Stimulated activated CD8-positive, alpha-beta memory T cell treated with anti-CD3 and anti-CD28 coated beads, Interleukin-7, amount 100 ng/mL, for 1 hour (primary cell): ENCODE measurements around the gene C1QTNF5.

Experiments used
- DNase-seq, 2 donors: peaks; one replicate each; pipeline ENCODE4 v3.0.0-alpha.2; 2020; ENCODE audit warnings: low read depth in 2 of 2

The C1QTNF5 gene

DNA sequence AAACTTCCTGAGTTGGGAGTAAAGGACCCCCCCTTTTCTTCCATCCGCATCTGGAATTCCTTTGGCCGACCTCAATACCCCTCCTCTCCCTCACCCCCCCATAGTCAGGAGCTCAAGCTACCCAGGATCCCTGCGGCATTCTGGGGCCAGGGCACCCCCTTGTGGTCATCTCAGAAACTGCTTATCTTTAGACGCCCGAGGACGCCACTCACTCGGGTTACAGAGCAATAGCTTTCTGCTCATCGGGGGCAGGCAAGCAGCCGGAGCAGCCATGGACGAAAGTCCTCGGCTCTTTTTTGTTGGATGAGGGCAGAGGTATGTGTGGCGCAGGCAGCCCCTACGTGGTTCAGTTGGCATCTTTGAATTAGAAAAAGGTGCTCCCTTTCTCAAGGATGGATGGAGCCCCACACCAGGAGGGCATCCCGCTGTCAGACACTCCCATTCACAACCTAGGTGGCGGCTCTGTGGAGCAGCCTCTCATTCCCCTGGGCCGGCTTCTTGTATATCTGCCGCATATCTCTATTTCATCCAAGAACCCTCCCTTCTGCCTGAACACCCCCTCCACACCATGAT, 2.3 kb downstream of the C1QTNF5 start:
- no peak for DNase-seq

- DNase-seq: no peak
These were observed 2.9 kb downstream of the C1QTNF5 start for GRCh38 chr11:119337581-119338317.

- no peak for DNase-seq
These were observed 3.8 kb downstream of the C1QTNF5 start for GRCh38 chr11:119336744-119337469.

DNA sequence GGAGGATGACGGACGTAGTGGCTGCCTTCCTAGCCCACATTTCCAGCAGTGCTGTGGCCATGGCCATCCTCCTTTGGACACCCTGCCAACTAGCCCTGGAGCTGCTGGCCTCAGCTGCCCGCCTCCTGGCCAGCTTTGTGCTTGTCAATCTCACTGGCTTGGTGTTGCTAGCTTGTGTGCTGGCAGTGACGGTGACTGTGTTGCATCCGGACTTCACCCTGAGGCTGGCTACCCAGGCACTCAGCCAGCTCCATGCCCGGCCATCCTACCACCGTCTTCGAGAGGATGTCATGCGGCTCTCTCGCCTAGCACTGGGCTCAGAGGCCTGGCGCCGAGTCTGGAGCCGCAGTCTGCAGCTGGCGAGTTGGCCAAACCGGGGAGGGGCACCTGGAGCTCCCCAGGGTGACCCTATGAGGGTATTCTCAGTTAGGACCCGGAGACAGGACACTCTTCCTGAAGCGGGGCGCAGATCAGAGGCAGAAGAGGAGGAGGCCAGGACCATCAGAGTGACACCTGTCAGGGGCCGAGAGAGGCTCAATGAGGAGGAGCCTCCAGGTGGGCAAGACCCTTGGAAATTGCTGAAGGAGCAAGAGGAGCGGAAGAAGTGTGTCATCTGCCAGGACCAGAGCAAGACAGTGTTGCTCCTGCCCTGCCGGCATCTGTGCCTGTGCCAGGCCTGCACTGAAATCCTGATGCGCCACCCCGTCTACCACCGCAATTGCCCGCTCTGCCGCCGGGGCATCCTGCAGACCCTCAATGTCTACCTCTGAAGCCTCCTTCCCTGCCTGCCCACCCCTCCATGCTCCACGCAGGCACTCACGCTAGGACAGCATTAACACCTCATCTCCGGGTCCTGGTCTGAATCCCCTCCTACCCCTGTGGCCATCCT, 4.8 kb downstream of the C1QTNF5 start:
- DNase-seq: no peak

DNA sequence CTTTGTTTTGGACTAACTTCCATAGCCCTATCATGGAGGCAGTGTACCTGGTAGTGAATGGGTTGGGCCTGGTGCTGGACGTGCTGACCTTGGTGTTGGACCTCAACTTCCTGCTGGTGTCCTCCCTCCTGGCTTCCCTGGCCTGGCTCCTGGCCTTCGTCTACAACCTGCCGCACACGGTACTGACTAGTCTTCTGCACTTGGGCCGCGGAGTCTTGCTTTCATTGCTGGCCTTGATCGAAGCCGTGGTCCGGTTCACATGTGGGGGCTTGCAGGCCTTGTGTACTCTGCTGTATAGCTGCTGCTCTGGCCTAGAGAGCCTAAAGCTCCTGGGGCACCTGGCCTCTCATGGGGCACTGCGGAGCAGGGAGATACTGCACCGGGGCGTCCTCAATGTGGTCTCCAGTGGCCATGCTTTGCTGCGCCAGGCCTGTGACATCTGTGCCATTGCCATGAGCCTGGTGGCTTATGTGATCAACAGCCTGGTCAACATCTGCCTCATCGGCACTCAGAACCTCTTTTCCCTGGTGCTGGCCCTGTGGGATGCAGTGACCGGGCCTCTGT, 5.5 kb downstream of the C1QTNF5 start:
- DNase-seq: no peak

- peak; percentile 82 to 87 for DNase-seq
These were observed 6.3 kb downstream of the C1QTNF5 start, which contains the start of gene RNF26 for GRCh38 chr11:119334174-119334930. Gene RNF26, plus strand, starts transcription at chr11:119334527. Its CDS starts 596 bp downstream, at chr11:119335123.

DNA sequence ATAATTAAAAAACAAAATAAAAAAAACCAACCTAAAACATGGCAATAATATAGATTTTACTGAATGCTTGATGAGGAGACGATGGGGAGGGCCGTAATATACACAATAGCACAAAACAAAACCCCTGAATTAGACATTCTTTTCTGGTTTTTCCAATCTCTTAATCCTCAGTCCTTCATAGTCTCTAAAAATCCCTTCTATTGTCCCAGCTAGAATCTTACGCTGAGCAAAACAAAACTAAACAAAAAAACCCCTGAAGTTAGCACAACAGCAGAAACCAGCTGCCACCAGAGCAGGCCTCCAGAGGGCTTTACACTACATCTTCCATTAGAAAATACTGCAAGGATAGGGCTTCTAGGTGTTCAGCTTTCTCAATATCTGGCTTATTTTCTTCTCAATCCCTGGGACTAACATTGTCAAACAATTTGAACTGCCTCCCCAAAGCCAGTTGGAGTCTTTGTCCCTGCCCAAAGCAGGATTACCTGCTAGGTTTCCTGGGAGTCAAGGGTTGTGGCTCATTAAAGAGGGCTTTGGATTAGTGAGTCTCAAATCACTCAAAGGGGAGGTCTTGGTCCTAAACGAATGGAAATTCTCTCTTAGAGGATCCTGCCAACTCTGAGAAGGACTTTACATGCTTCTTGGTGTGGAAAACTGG, 8.4 kb downstream of the C1QTNF5 start:
- DNase-seq: no peak

- no peak for DNase-seq
These were observed 10.4 kb downstream of the C1QTNF5 start for GRCh38 chr11:119330237-119330636.

GRCh38 chr11:119329320-119329719, 11.4 kb downstream of the C1QTNF5 start:
- DNase-seq: no peak

DNA sequence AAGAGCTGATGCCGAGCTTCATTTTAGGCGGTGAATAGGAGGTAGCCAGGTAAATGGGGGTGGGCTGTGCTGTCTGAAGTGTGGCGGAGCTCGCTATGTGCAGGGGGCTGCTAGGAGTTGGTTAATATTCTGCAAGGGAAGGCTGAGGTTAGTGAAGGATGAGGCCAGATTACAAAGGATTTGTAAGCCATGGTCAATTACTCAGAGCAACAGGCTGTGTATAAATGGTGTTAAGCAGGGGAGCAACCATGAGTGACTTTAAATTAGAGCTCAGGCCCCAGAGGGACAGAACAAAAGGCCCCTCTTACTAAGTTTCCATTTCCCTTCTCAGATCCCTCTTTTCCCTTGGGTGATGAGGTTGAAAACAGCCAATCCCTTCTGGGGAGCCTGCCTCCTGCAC, 16.5 kb downstream of the C1QTNF5 start:
- no peak for DNase-seq

GRCh38 chr11:119323532-119324033, 17.1 kb downstream of the C1QTNF5 start:
- peak; percentile 50 to 75 for DNase-seq

GRCh38 chr11:119322921-119323531, 17.7 kb downstream of the C1QTNF5 start:
- DNase-seq: no peak

GRCh38 chr11:119322360-119322739, 18.3 kb downstream of the C1QTNF5 start:
- DNase-seq: no peak

DNA sequence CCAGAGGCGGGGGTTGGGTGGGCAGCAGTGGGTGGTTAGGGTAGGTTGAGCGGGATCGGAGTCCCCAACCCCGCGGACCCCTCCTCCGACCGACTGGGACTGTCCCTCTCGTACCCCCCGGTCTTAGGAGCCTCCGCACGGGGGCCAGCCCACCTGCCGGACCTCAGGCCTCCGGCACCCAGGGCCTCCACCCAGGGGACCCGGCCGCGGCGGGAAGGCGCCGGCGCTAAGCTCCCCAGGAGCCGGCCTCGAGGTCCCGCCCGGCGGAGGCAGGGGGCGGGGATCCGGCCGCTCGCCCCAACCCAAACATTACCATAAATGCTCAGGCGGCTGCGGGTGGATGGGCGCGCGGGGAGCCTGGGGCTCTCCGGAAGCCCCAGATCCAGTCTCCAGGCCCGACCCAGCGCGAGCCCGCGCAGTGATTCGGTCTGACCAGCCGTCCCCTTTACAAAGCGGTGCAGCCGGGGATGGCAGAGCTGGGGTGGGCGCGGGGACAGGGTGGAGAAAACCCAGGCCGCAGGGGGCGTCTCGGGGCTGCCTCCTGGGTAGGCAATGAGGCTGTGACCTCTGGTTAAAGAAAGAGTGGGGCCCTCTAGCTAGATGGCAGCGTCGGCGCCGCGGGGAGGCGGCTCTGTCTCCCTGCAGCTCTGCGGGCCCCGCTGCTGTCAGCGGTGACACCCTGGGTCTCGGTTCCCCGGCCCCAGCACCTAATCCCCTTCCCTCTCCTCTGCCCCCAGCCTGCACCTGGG, 19.7 kb downstream of the C1QTNF5 start:
- no peak for DNase-seq

DNA sequence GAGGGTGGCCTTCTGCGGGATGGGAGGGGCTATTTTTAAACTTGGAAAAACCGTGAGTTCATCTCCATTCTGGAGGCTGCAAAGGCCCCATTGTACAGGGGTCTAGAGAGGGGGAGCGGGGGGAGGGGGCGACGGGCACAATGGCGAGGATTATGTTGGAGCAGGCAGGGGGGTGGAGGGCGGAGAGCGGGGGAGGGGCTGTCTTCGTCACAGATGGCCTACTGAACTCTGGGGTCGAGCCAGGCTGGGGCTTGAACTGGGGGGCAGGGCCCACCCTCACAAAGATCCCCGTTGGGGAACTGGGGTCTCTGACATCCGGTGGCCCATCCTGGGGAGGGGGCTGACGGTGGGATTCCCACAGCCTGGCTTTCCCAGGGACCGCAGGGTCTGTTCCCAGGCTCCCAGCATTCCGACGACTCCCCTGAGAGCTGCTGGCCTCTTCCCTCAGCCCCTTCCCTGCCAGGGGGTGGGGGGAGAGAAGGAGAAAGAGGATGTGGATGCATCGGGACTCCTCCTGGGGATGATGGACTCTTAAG, 20.4 kb downstream of the C1QTNF5 start:
- DNase-seq: no peak

DNA sequence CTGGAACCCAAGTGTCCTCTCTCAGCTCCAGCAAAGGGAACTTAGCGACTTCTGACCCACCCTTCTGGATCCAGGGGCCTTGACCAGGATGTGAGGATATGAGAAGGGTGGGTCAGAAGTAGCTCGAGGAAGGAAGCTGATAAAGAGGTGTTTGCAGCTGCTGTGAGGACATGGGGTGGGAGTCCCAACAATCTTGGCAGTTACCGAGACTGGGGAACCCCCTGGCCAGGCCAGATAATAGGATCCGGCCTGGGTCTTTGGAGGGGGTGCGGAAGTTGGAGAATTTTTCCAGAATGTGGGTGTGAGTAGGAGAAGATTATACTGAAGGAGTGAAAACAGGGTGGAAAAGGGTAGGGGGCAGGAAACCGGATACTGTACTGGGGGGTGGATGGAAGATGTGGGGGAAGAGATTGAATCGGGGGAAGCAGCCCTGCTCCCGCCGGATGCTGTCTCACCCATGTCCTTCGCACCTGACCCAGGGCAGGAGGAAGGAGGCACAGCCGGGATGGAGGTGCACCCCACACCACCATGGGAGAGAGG, 20.9 kb downstream of the C1QTNF5 start:
- DNase-seq: no peak

DNA sequence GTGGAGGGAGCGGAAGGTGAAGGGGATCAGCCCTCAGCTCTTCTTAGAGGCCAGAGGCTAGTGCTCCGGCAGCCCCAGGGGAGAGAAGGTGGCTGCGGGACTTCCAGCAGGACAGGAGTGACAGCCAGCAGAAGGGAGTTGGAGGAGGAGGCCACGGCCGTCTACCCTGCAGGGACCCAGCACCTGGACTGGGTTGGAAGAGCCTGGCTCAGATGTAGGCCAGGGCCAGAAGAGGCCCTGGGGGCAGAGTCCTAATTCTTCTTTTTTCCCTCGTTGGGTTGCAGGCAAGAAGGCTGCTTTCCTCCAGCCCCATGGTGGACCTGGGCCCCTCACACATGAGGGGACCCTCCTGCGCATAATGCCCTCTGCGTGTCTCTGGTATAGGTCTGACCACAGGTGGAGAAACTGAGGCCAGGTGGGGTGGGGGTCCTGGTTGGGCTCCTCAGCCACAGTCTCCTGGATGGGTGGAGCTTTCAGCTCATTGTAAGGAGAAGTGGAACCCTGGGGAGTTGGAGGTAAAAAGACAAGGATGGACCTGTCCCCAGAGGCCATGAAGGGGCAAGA, 21.5 kb downstream of the C1QTNF5 start:
- no peak for DNase-seq
